ENCODE measurements around the gene UPK3A.
"Not testable (repeated sequence)": the region's sequence is repeated elsewhere in the genome, so short reads cannot be mapped to it uniquely, and the experiment has no call there.

Gene UPK3A

GRCh38 chr22:45310331-45310976 is 25.7 kb downstream of the UPK3A start:
- no peak for DNase-seq

GRCh38 chr22:45310977-45311531 is 26.3 kb downstream of the UPK3A start:
- DNase-seq, result no peak

GRCh38 chr22:45312415-45312814 is 27.7 kb downstream of the UPK3A start:
- DNase-seq, result no peak

GRCh38 chr22:45312856-45313255 is 28.1 kb downstream of the UPK3A start:
- DNase-seq, result no peak

- DNase-seq, result no peak
These were observed 29.4 kb downstream of the UPK3A start for GRCh38 chr22:45314054-45314721.

GRCh38 chr22:45314786-45315185 is 30.0 kb downstream of the UPK3A start:
- DNase-seq, result no peak

- no peak for DNase-seq
These were observed 32.2 kb downstream of the UPK3A start for GRCh38 chr22:45316796-45317526.

GRCh38 chr22:45317551-45318167 is 32.9 kb downstream of the UPK3A start:
- DNase-seq, result no peak

- peak; percentile 86 for DNase-seq
These were observed 33.4 kb downstream of the UPK3A start for GRCh38 chr22:45318168-45318557.

- peak; percentile 43 for DNase-seq
These were observed 34.0 kb downstream of the UPK3A start for GRCh38 chr22:45318558-45319323.

- no peak for DNase-seq
These were observed 34.6 kb downstream of the UPK3A start for GRCh38 chr22:45319324-45319685.

- DNase-seq, result no peak
These were observed 35.7 kb downstream of the UPK3A start for GRCh38 chr22:45320357-45320976.

- no peak for DNase-seq
These were observed 37.1 kb downstream of the UPK3A start for GRCh38 chr22:45321827-45322226.

GRCh38 chr22:45322873-45323525 is 38.2 kb downstream of the UPK3A start:
- DNase-seq, result no peak

- no peak for DNase-seq
These were observed 38.9 kb downstream of the UPK3A start for GRCh38 chr22:45323695-45324094.

GRCh38 chr22:45324311-45324711 is 39.6 kb downstream of the UPK3A start:
- DNase-seq, result no peak

- not testable (repeated sequence) for DNase-seq
These were observed 43.5 kb downstream of the UPK3A start for GRCh38 chr22:45328261-45328660.

- DNase-seq, result no peak
These were observed 44.2 kb downstream of the UPK3A start for GRCh38 chr22:45328822-45329529.

GRCh38 chr22:45329530-45329936 is 44.8 kb downstream of the UPK3A start:
- DNase-seq, result no peak

- DNase-seq, result no peak
These were observed 45.8 kb downstream of the UPK3A start for GRCh38 chr22:45330548-45330947.

GRCh38 chr22:45331486-45331885 is 46.7 kb downstream of the UPK3A start:
- no peak for DNase-seq

Measured in effector CD8-positive, alpha-beta T cell (primary cell).